ENCODE data around the gene EDDM13.

EDDM13 gene

DNA sequence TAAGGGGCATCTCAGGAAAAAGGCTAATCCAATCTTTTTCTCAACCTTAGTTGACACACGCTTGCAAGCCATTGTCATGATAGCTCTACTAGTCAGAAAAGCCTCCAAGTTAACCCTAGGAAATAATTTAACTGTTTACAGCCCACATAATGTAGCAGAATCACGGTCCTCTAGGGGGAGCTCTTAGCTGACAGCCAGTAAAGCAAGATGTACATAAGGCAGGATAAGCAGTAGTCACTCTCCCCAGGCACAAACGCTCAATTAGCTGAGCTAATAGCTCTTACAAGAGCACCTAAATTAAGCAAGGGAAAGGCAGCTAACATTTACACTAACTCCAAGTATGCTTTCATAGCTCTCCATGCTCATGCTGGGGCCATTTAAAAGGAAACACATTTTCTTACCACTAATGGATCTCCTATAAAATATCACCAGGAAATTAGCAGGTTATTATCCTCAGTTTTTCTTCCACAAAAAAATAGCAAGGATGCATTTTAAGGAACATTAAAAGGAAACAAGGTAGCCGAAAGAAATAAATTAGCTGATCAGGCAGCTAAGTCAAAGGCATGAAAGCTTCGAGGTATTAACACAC lies 75.8 kb downstream of the EDDM13 start:
- Histone ChIP-seq H2BK5ac (ENCODE audit: low read length) (no peak overlapping the region), H3K27me3 (ENCODE audit: insufficient read depth, low read length, poor library complexity) (no peaks in the 10 kb centered on the region), H4K8ac (ENCODE audit: low read depth, low read length) (no peak overlapping the region), H3K23ac (ENCODE audit: low read length) (no peak overlapping the region), H2BK15ac (replicated peaks; ENCODE audit: low read depth) (no peak overlapping the region), H3K4me3 (ENCODE audit: low read length) (no peak overlapping the region), H2BK120ac (ENCODE audit: low read depth, low read length) (no peak overlapping the region), H3K4ac (ENCODE audit: low read depth, low read length) (no peak overlapping the region), H3K27ac (ENCODE audit: low read depth, low read length) (no peak overlapping the region), H3K56ac (ENCODE audit: low read length) (no peak overlapping the region), H3K36me3 (ENCODE audit: control insufficient read depth, insufficient read depth, low read length) (no peaks in the 10 kb centered on the region), H3K9ac (ENCODE audit: low read length) (no peak overlapping the region), H3K4me1 (ENCODE audit: control insufficient read depth, low read depth, low read length) (no peaks in the 10 kb centered on the region), H2AK5ac (ENCODE audit: low read length) (no peak overlapping the region), H3K18ac (ENCODE audit: low read length) (no peak overlapping the region), H3K4me2 (ENCODE audit: low read length) (no peak overlapping the region), H3K79me1 (ENCODE audit: low read length) (no peaks in the 10 kb centered on the region), H3K79me2 (ENCODE audit: control insufficient read depth, insufficient read depth, low read length) (no peaks in the 10 kb centered on the region), H4K5ac (ENCODE audit: low read length) (no peak overlapping the region)
- DNase-seq = peak; percentile 50
- no CpG with 5 or more reads among the region's 5 CpGs for WGBS (ENCODE audit: extremely low coverage, insufficient coverage, low lambda C conversion rate)

DNA sequence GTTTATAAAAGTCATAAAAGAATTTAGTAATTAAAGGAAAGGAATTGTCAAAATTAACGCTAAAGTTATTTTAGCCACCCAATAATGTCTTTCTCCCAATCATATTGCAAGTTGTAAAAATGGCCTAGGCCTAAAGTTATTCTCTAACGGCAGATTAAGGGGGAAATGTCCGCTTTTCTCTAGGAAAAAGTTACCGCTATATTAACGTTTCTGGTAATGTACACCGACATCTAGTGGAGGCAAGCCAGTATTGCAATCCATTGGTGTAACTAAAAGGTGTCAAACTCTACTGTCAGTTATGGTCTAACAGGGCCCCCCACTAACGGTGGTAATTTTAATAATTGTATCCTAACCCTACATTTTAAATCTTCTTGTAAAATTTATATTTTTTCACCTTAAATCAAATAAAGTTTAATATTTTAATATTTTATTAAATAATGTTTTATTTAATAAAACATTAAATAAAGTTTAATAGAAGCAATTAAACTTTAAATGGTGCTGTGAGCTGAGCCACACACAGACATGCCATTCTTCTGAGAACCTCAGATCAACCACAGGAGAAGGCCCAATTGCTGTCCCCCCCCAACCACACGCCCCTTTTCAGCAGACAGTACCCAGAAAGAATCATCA lies 78.0 kb downstream of the EDDM13 start:
- H3K4me2 ChIP-seq (ENCODE audit: low read length) = no peak overlapping the region
- H3K36me3 ChIP-seq (ENCODE audit: control insufficient read depth, insufficient read depth, low read length) = no peaks in the 10 kb centered on the region
- H2BK120ac ChIP-seq (ENCODE audit: low read depth, low read length) = no peak overlapping the region
- H3K79me2 ChIP-seq (ENCODE audit: control insufficient read depth, insufficient read depth, low read length) = no peaks in the 10 kb centered on the region
- no peak overlapping the region for H2BK15ac ChIP-seq (replicated peaks; ENCODE audit: low read depth)
- no peak overlapping the region for H3K9ac ChIP-seq (ENCODE audit: low read length)
- peak; percentile 60 for DNase-seq
- no peak overlapping the region for H3K56ac ChIP-seq (ENCODE audit: low read length)
- no peak overlapping the region for H4K5ac ChIP-seq (ENCODE audit: low read length)
- H2AK5ac ChIP-seq (ENCODE audit: low read length) = no peak overlapping the region
- H2BK5ac ChIP-seq (ENCODE audit: low read length) = no peak overlapping the region
- no peak overlapping the region for H3K27ac ChIP-seq (ENCODE audit: low read depth, low read length)
- no peaks in the 10 kb centered on the region for H3K27me3 ChIP-seq (ENCODE audit: insufficient read depth, low read length, poor library complexity)
- no peak overlapping the region for H4K8ac ChIP-seq (ENCODE audit: low read depth, low read length)
- no peak overlapping the region for H3K23ac ChIP-seq (ENCODE audit: low read length)
- no peaks in the 10 kb centered on the region for H3K4me1 ChIP-seq (ENCODE audit: control insufficient read depth, low read depth, low read length)
- no peak overlapping the region for H3K18ac ChIP-seq (ENCODE audit: low read length)
- no peaks in the 10 kb centered on the region for H3K79me1 ChIP-seq (ENCODE audit: low read length)
- no peak overlapping the region for H3K4ac ChIP-seq (ENCODE audit: low read depth, low read length)
- WGBS (ENCODE audit: extremely low coverage, insufficient coverage, low lambda C conversion rate) = no CpG with 5 or more reads among the region's 8 CpGs
- H3K4me3 ChIP-seq (ENCODE audit: low read length) = no peak overlapping the region

DNA sequence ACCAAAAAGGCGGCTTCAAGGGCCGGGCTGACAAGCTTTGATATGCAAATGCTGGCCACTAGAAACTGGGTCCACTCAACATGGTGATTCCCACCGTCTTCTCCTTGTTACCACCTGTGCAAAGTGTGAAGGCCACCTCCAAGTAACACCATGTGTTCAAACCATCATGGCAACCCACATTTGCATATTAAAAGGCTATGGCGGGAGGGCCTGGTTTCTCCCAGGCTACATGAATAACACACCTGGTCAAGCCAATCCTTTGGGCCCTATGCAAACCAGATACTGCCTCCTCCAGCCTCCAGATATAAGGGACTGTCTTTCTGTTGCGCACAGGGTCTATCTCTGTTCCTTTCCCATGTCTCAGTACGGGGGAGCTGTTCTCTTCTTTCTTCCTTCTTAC lies 78.7 kb downstream of the EDDM13 start:
- Histone ChIP-seq H2BK15ac (replicated peaks; ENCODE audit: low read depth) (no peak overlapping the region), H3K4me1 (ENCODE audit: control insufficient read depth, low read depth, low read length) (no peaks in the 10 kb centered on the region), H2BK120ac (ENCODE audit: low read depth, low read length) (no peak overlapping the region), H2BK5ac (ENCODE audit: low read length) (no peak overlapping the region), H3K36me3 (ENCODE audit: control insufficient read depth, insufficient read depth, low read length) (no peaks in the 10 kb centered on the region), H3K4ac (ENCODE audit: low read depth, low read length) (no peak overlapping the region), H4K5ac (ENCODE audit: low read length) (no peak overlapping the region), H4K8ac (ENCODE audit: low read depth, low read length) (no peak overlapping the region), H2AK5ac (ENCODE audit: low read length) (no peak overlapping the region), H3K27me3 (ENCODE audit: insufficient read depth, low read length, poor library complexity) (no peaks in the 10 kb centered on the region), H3K27ac (ENCODE audit: low read depth, low read length) (no peak overlapping the region), H3K18ac (ENCODE audit: low read length) (no peak overlapping the region), H3K79me2 (ENCODE audit: control insufficient read depth, insufficient read depth, low read length) (no peaks in the 10 kb centered on the region), H3K4me3 (ENCODE audit: low read length) (no peak overlapping the region), H3K9ac (ENCODE audit: low read length) (no peak overlapping the region), H3K56ac (ENCODE audit: low read length) (no peak overlapping the region), H3K4me2 (ENCODE audit: low read length) (no peak overlapping the region), H3K23ac (ENCODE audit: low read length) (no peak overlapping the region), H3K79me1 (ENCODE audit: low read length) (no peaks in the 10 kb centered on the region)
- no CpG with 5 or more reads among the region's 6 CpGs for WGBS (ENCODE audit: extremely low coverage, insufficient coverage, low lambda C conversion rate)
- DNase-seq = peak; percentile 5

DNA sequence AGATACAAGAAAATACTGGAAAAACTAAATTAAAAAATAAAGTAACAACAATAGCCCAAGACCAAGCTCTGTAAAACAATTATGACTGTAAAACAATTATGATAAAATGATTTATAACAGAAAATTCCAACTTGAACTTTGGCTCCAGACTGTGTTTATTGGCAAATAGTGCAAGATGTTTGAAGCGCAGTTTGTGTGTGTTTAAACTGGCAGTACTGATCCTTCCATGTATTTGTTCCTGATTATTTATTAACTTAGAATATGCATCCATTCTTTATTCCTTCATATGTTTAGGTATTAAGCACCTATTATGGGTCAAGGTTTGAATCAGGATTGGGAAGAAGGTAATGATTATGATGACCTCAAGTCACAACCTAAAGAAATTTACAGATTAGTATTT lies 83.0 kb downstream of the EDDM13 start:
- H4K5ac ChIP-seq (ENCODE audit: low read length) = no peak overlapping the region
- H3K9ac ChIP-seq (ENCODE audit: low read length) = no peak overlapping the region
- no peak overlapping the region for H3K23ac ChIP-seq (ENCODE audit: low read length)
- no peak overlapping the region for H3K18ac ChIP-seq (ENCODE audit: low read length)
- no peaks in the 10 kb centered on the region for H3K4me1 ChIP-seq (ENCODE audit: control insufficient read depth, low read depth, low read length)
- H2BK120ac ChIP-seq (ENCODE audit: low read depth, low read length) = no peak overlapping the region
- no peak overlapping the region for H2AK5ac ChIP-seq (ENCODE audit: low read length)
- no peaks in the 10 kb centered on the region for H3K27me3 ChIP-seq (ENCODE audit: insufficient read depth, low read length, poor library complexity)
- H3K4me3 ChIP-seq (ENCODE audit: low read length) = no peak overlapping the region
- H3K36me3 ChIP-seq (ENCODE audit: control insufficient read depth, insufficient read depth, low read length) = no peaks in the 10 kb centered on the region
- H2BK5ac ChIP-seq (ENCODE audit: low read length) = no peak overlapping the region
- H3K79me1 ChIP-seq (ENCODE audit: low read length) = no peaks in the 10 kb centered on the region
- H3K4ac ChIP-seq (ENCODE audit: low read depth, low read length) = no peak overlapping the region
- no peak overlapping the region for H2BK15ac ChIP-seq (replicated peaks; ENCODE audit: low read depth)
- H3K27ac ChIP-seq (ENCODE audit: low read depth, low read length) = no peak overlapping the region
- H3K79me2 ChIP-seq (ENCODE audit: control insufficient read depth, insufficient read depth, low read length) = no peaks in the 10 kb centered on the region
- DNase-seq = no peak
- H3K56ac ChIP-seq (ENCODE audit: low read length) = no peak overlapping the region
- no peak overlapping the region for H4K8ac ChIP-seq (ENCODE audit: low read depth, low read length)
- H3K4me2 ChIP-seq (ENCODE audit: low read length) = no peak overlapping the region
- WGBS (ENCODE audit: extremely low coverage, insufficient coverage, low lambda C conversion rate) = no CpG with 5 or more reads among the region's 1 CpG

DNA sequence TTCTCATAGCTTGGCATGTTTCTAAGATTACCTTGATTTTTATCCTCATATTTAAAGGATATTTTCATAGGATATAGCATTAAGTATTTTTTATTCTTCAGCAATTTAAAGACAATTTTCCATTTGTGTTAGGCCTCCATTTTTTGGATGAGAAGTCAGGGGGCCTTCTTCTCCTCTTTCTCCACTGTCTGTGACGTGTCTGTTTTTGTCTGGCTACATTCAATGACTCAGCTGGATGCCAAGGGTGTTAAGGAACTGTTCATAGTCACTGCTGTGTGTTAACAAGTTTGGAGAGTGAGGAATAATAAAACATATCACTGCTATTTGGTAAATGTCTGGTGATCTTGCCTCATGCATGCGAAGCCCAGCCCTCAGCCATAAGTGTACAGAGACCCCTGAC lies 84.4 kb downstream of the EDDM13 start:
- no peak overlapping the region for H2BK15ac ChIP-seq (replicated peaks; ENCODE audit: low read depth)
- H2BK120ac ChIP-seq (ENCODE audit: low read depth, low read length) = no peak overlapping the region
- H3K56ac ChIP-seq (ENCODE audit: low read length) = no peak overlapping the region
- no peaks in the 10 kb centered on the region for H3K27me3 ChIP-seq (ENCODE audit: insufficient read depth, low read length, poor library complexity)
- H3K36me3 ChIP-seq (ENCODE audit: control insufficient read depth, insufficient read depth, low read length) = no peaks in the 10 kb centered on the region
- H3K23ac ChIP-seq (ENCODE audit: low read length) = no peak overlapping the region
- WGBS (ENCODE audit: extremely low coverage, insufficient coverage, low lambda C conversion rate) = no CpG with 5 or more reads among the region's 2 CpGs
- no peak overlapping the region for H3K18ac ChIP-seq (ENCODE audit: low read length)
- no peak overlapping the region for H3K4ac ChIP-seq (ENCODE audit: low read depth, low read length)
- no peak overlapping the region for H2AK5ac ChIP-seq (ENCODE audit: low read length)
- H2BK5ac ChIP-seq (ENCODE audit: low read length) = no peak overlapping the region
- H3K27ac ChIP-seq (ENCODE audit: low read depth, low read length) = no peak overlapping the region
- no peak overlapping the region for H3K4me2 ChIP-seq (ENCODE audit: low read length)
- H3K9ac ChIP-seq (ENCODE audit: low read length) = no peak overlapping the region
- H4K8ac ChIP-seq (ENCODE audit: low read depth, low read length) = no peak overlapping the region
- no peak overlapping the region for H4K5ac ChIP-seq (ENCODE audit: low read length)
- H3K4me1 ChIP-seq (ENCODE audit: control insufficient read depth, low read depth, low read length) = no peaks in the 10 kb centered on the region
- H3K79me1 ChIP-seq (ENCODE audit: low read length) = no peaks in the 10 kb centered on the region
- no peaks in the 10 kb centered on the region for H3K79me2 ChIP-seq (ENCODE audit: control insufficient read depth, insufficient read depth, low read length)
- H3K4me3 ChIP-seq (ENCODE audit: low read length) = no peak overlapping the region
- DNase-seq = no peak
